GM18507 (cell line): Measurements from ENCODE around the gene ZHX3.

ENCODE experiments used
- DNase-seq: peaks from one replicate; pipeline ENCODE4 v3.0.0; 2011; ENCODE audit warnings: low read depth; ENCODE audit not compliant: insufficient read length; ENCODE audit errors: extremely low spot score
- FAIRE-seq: peaks from 2 replicates; lab custom pipeline; 2011; peaks lifted over from hg19 to GRCh38; lab: Jason Lieb, UNC

ZHX3 gene

GRCh38 chr20:41317546-41318270 lies at the start of gene ZHX3:
ZHX3 (minus strand) TSS chr20:41317731; CDS start chr20:41204916, 112,815 bp downstream.
- FAIRE-seq (peak; percentile 85), DNase-seq (peak; percentile 100)

- FAIRE-seq (no peak), DNase-seq (no peak)
Observed at GRCh38 chr20:41367393-41367695, 49.8 kb upstream of the ZHX3 start.

- FAIRE-seq, result no peak
- DNase-seq, result no peak
Observed at GRCh38 chr20:41366546-41367392, 49.2 kb upstream of the ZHX3 start, which contains the start of gene EMILIN3. EMILIN3 (minus strand) TSS chr20:41366818; CDS start chr20:41366634, 184 bp downstream.

- FAIRE-seq, result no peak
- DNase-seq, result no peak
Observed at GRCh38 chr20:41365777-41366545, 48.4 kb upstream of the ZHX3 start.

GRCh38 chr20:41364967-41365765 lies 47.6 kb upstream of the ZHX3 start:
- FAIRE-seq (no peak), DNase-seq (no peak)

GRCh38 chr20:41364236-41364855 lies 46.8 kb upstream of the ZHX3 start:
- DNase-seq (no peak), FAIRE-seq (no peak)

GRCh38 chr20:41363601-41364000 lies 46.1 kb upstream of the ZHX3 start:
- DNase-seq (no peak), FAIRE-seq (no peak)

- DNase-seq (no peak), FAIRE-seq (no peak)
Observed at GRCh38 chr20:41362748-41363140, 45.2 kb upstream of the ZHX3 start.

- no peak for FAIRE-seq
- no peak for DNase-seq
Observed at GRCh38 chr20:41361757-41362747, 44.5 kb upstream of the ZHX3 start.

GRCh38 chr20:41360831-41361756 lies 43.6 kb upstream of the ZHX3 start:
- DNase-seq (no peak), FAIRE-seq (no peak)

GRCh38 chr20:41359541-41360011 lies 42.0 kb upstream of the ZHX3 start:
- no peak for FAIRE-seq

GRCh38 chr20:41358717-41359116 lies 41.2 kb upstream of the ZHX3 start:
- no peak for DNase-seq
- no peak for FAIRE-seq

More at GRCh38 chr20:41359541-41360011, 42.0 kb upstream of the ZHX3 start:
- DNase-seq, result no peak

- no peak for FAIRE-seq
- no peak for DNase-seq
Observed at GRCh38 chr20:41358230-41358629, 40.7 kb upstream of the ZHX3 start.

GRCh38 chr20:41357424-41358163 lies 40.1 kb upstream of the ZHX3 start:
- DNase-seq, result no peak
- no peak for FAIRE-seq

GRCh38 chr20:41356951-41357350 lies 39.4 kb upstream of the ZHX3 start:
- DNase-seq (no peak), FAIRE-seq (no peak)

GRCh38 chr20:41355598-41356203 lies 38.2 kb upstream of the ZHX3 start:
- no peak for FAIRE-seq
- no peak for DNase-seq
